HG02938 (cell line): ENCODE data around the gene ADAM19.

Experiments used
- ATAC-seq: cut with Tn5 transposase; IDR thresholded peaks from one replicate; pipeline ENCODE4 v1.9.1; 2021; ENCODE audit warnings: mild to moderate bottlenecking, moderate library complexity; ENCODE audit not compliant: unreplicated experiment

ADAM19 gene

DNA sequence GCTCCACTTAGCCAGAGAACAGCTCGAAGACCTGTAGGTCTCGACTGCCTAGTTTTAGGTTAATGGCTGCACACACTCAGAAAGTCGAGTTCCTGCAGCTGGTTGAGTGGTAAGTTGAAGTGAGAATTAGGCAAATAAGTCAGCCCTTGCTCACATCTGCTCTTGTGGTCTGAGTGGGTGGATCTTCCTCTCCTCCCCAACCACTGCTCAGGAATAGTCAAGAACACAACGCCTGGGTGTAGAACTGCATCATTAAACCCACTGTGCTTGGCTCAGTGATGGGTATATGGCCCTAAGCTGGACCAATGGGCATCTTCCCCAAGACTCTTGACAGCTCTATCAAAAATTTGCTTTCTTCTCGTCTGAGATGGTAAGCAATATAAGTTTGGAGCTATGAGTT is 20.9 kb upstream of the ADAM19 start:
- peak; percentile 73 for ATAC-seq

DNA sequence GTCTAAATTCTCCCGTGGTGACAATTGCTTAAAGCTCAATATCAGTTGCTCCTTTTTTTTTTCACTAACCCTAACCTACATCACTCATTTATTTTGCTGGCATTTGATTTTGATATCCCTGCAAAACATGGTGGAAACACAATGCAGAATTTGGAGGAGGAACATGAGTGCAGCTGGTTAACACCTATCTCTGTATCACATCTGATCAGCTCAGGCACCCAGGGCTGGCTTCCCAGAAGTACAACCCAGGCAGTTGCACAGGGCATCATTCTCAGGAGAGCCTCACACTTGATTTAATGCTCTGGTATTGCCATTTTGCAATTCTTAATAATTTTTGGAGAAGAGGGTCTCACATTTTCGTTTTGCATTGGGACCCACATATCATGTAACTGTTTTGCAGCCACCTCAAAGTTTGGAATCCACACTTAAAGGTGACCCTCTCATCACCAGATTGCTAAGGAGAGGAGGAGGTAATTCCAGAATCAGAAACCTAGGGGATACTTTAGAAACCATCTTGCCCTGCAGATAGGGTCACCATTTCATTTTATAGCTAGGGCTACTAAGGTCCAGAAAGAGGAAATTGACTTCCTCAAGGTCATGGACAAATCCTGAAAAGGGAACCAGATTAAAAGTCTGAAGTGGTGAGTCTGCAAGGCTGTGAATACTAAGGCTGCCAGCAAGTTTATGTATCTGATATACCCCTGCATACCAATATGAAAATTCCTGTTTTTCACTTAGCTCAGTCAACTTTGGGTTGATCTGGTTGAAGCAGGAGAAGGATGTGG is 19.3 kb upstream of the ADAM19 start:
- no peak for ATAC-seq

DNA sequence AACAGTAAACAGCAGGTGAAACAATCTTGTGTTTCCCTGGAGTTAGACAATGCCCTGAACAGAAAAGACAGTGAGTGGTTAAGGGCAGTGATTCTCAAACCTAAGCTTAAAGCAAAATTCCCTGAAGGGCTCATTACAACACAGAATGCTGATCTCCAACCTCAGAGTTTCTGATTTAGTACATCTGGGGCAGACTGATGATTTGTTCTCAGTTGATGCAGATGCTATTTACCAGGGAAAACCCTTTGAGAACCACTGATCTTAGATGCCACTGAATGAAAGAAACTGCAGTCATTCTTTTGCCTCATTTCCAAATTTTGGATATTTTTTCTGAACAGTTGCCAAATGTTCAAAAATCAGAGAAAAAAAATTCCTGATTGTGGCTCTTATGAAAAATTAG is 18.7 kb upstream of the ADAM19 start:
- ATAC-seq = no peak

DNA sequence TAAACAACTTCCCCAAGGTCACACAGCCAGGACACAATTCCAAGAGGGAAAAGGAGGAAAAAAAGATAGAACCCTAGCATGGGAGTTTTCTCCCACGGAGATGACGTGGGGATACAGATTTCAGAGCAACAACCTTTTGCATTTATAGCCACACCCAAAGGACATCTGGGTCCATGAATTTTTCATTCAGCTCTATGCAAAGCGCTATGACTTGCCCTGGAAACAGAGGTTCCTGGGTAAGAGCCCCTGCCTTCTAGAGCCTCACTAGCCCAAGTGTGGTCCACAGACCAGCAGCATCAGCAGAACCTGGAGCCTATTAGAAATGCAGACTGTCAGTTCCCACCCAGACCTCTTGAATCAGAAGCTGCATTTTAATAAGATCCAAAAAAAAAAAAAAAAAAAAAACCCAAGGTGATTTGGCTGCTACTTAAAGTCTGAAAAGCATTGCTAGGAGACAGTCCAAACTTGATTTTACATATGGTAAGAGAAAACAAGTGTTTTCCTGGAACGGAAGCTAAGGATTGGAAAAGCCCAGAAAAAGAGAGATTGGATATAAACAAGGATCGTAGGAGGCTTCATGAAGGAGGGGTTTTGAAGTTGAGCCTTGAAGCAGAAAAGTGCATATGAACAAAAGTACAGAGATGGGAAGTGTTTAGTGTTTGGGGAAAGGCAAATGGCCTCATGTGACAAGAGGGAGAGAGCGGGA is 17.6 kb upstream of the ADAM19 start:
- ATAC-seq = no peak

DNA sequence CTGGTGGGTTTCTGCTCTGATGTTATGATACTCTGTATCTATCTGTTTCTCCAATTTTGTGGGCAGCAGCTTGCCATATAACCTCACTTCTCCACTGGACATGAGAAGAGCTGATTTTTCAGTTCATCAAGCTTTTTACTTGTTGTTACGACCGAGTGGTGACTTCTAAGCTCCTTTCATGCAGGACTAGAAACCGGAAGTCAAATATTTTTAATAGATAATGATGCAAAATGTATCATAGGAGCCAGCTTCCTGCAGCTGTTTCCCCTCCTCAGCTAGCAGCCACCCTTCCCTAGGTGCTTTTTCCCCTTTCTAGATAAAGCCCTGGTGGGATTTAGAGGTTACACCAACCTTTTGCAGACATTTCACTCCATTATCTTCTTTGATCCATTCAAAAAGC is 17.0 kb upstream of the ADAM19 start:
- ATAC-seq = no peak

DNA sequence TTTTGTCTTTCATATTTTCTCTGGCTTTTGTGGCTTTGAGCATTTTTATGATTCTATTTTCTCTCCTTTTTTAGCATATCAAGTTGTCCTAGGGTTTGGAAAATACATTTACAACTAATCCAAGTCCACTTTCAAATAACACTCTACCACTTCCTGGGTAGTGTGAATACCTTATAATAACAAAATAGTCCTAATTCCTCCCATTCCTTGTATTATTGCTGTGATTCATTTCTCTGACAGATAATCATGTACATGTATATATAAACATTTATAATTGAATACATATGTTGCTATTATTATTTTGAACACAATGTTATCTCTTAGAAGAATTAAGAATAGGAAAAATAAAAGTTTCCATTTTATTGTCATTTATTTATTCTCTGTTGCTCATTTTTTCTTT is 14.9 kb upstream of the ADAM19 start:
- no peak for ATAC-seq

DNA sequence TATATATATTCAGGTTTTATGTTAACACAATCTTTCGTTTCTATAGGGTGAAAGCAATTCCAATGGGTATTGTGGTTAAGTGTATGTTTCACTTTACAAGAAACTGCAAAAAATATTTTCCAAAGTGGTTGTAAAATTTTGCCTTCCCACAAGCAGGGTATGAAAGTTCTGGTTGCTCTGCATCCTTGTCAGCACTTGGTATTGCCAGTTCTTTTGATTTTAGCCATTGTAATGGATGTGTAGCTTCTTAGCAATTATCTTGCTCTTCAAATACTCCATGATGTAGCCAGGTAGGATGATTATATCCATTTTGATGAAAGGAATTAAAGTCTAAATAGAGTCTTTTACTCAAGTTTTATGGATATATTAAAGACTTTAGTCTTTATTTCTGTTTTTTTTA is 9.1 kb upstream of the ADAM19 start:
- no peak for ATAC-seq

DNA sequence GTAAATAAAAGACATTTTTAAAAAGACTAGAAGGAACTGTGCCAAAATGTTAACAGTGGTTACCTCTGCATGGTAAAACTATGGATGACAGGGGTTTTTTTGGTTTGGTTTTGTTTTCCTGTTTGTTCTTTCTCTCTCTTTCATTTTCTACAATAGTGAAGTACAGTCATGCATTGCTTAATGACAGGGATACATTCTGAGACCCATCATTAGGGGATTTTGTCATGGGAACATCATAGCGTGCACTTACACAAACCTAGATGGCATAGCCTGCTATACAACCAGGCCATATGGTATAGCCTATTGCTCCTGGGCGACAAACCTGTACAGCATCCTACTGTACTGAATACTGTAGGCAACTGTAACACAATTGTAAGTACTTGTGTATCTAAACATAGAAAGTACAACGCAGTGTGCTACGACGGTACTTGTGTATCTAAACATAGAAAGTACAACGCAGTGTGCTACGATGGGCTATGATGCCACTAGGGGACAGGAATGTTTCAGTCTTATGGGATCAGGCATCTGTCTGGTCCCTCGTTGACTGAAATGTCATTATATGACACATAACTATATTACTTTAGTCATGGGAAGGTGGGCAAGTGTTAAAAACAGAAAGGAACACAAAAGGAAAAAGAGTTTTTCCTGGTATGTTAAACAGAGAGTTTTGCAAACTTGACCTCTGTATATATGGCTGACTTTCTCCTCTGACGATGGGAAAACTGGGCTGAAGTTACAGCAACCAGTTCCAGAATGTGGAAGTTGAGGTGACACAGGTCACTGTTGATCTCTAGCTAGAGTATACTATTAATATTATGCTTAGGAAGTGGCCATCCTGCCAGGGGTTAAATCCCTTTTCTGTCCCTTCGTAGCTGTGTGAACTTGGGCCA is 7.4 kb upstream of the ADAM19 start:
- ATAC-seq = no peak

DNA sequence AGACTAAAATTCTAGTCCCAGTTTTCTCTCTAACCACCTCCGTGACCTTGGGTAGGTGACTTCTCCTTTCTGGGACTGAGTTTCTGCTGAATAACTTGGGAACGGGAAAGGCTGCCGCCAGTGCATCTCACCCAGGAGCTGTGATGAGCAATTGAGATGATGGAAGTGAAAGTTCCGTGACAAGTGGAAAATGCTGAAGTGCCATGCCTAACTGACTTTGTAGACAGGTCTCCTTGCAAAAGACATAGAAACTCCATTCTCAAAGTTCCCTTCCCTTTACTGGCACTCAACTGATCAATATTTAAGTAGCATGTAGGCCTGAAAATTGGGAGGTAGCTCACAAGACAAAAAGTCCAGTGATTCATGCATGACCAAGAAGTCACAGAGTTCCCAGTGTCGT is 6.3 kb upstream of the ADAM19 start:
- ATAC-seq = no peak

DNA sequence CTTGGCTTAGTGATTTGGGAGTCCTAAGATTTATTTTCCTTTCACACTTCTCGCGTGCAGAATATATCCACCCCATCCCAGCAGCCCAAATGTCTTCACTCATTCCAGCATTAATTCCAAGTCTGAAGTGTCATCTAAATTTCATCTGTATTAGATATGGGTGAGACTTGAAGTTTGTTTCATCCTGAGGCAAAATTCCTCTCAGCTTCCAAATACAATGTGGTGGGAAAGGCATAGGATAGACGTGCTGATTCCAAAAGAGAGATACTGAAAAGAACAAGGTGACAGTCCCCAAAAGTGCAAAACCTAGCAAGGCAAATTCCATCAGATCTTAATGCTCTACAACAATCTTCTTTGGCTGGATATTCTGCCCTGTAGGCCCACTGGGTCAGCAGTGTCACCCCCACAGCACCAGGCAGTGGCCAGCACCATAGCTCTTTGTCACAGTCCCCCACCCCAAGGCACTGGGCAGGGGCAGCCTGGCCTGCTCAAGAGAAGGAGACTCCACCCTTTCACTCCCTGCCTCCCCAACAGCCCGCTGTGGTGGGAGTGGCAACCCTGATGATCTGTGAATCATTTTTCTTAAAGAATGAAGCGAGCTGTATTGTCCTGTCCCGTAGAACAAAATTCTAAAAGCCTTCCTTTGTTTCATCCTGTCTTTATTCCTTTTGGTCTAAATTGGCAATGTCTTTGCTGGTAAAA is 2.7 kb upstream of the ADAM19 start:
- ATAC-seq = no peak

DNA sequence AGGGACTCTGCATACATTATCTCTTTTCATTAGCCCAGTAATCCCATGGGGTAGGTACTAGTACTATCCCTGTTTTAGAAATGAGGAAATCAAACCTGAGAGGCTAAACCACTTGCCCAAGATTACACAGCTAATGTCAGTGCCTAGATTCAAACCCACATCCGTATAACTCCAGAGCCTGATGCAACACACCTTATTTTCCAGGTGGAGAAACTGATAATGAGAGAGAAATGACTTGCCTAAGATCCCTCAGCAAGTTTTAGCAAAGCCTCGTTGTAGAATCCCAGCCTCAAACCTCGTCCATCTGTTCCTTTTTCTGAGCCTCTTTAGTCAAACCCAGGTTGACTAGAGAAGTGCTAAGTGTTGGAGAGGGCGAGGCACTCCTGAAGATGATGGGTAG is 1.1 kb upstream of the ADAM19 start:
- no peak for ATAC-seq

DNA sequence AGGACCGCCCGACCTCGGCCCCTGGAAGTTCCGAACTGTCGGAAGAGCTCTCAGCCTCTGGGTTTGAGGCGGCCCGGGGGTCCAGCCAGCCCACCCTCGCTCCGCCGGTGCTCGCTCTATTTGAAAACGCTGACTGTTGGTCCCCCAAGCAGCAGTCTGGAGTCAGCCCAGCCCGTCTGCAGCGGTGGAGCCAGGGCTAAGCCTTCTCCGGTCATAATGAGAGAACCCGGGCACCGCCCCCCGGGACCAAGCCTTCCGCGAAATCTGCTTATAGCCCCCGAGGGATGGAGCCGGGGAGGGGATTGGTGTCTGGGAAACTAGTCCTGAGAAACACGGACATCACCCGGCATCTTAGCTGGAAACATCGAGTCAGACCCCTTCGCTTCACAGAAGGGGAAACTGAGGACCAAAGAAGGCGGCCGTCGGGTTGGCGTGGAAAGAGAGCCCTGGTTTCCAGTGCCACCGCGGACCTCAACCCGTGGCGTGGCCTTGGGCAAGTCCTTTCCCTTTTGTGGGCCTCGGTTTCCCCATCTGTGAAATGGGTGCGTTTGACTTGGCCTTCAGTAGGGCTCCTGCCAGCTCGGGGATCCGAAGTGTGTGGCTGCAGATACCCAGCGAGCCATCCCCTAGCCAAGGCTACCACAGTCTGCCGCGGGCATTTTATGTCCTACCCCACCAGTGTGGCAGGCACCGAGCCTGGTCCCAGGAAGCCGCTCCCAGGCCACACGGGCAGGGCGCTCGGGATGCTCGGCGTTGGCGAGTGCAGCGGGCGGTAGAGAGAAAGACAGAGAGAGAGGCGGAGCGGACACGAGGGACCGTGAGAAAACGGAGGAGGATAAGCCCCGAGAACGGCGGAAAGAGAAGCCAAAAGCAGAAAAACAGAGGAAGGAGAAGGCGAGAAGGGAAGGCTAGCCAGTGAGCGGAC is 857 bp downstream of the ADAM19 start:
- ATAC-seq = no peak

DNA sequence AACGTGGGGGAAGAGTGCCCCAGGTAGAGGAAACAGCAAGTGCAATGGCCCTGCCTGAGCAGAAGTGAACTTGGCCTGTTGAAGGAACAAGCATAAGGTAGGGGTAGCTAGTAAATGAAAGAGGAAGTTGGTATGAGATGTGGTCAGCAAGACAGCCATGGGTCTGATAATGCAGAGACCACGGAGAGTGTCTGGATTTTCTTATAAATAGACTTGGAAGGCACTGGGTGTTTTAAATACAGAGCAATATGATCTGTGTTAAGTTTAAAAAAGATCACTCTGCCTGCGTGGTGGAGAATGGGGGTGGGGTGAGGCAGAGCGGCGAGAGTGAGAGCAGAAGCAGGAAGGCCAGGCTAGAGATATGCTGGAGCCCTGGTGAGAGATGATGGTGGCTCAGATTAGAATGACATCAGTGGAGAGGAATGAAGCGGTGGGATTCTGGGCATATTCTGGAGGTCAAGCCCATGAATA is 4.2 kb downstream of the ADAM19 start:
- ATAC-seq = peak; percentile 81

DNA sequence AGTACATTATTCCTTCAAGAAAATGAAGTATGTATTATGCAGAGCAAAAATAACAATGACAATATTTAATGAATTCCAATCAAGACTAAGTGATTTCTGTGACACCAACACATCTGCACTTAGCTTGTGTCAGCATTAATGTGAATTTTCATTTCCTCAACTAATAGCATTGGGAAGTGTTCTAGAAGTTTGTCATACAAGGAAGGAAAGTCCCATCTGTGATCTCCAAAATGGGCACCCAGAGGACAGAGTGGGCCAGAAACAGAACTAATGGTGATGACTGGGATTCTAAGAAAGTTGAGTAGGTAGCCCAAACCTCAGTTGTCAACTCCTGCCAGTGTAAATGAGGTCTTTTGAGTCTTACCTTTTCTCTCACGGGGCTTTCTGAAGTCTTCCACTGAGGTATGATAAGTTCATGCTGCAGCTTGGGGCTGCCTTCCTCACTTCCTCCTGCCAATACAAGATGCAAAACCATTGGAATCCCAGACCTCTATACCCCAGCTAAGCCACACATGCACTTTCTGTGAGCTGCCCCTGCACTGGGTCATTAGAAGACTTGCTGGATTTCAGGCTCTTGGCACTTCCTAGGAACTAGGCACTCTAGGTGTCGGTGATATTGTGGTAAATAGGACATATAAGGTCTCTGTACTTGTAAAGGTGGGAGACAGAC is 4.9 kb downstream of the ADAM19 start:
- no peak for ATAC-seq

DNA sequence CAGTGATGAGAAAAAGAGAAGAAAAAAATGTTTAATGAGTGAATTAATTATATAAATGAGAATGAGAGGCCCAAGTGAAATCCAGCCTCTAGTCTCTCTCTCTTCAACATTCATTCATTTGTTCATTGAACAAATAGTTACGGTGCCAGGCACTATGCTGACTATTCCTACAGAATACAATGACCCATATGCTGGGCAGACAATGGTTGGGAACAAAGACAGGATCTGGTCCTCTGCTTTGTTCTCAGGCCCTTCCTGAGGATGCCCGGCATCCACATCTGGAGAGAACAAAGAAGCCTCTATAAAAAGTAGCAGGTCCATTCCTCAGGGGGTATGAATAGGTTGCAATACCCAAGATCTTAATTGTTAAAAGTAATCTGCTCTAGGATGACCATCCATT is 6.9 kb downstream of the ADAM19 start:
- no peak for ATAC-seq

DNA sequence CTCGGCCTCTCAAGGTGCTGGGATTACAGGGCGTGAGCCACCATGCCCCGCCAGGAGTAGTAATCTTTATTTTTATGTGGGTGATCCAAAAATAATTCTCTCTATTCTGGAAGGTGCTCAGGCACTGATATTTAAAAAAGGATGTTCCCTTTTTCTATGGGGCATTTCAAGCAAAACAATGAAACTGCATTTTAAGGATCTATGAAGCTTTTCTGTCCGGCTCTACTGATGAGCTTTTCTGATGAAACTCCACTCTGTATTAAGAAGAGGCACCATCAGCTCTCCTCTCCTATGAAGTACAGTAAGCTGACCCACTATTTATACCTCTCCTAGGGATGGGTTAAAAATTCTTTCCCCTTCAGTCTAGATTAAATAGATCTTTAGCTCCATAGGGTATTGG is 7.4 kb downstream of the ADAM19 start:
- no peak for ATAC-seq

DNA sequence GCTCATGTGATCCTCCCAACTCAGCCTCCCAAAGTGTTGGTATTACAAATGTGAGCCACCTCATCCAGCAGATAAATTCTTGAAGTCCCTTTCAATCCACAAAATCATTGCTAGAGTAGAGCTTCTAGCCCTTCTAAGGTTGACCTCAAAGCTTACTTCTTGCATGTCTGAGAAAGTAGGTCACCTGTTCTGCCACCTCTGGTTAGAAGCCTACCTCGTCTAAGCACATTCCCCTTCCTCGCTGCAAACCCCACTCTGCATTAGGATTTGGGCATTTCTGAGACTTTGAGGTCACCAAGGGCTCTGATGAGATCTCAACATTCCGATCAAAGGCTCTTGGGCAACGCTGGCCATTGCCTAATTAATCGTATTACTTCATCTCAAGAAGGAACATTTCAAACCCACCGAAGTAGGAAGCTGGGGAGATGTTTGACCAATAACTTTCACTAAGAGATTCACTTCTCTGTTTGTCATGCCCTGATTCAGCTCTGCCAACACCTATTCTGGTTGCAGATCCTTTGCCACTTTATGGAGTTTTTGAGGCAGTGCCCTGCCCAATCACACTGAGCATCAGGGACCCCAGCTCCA is 8.6 kb downstream of the ADAM19 start:
- no peak for ATAC-seq

DNA sequence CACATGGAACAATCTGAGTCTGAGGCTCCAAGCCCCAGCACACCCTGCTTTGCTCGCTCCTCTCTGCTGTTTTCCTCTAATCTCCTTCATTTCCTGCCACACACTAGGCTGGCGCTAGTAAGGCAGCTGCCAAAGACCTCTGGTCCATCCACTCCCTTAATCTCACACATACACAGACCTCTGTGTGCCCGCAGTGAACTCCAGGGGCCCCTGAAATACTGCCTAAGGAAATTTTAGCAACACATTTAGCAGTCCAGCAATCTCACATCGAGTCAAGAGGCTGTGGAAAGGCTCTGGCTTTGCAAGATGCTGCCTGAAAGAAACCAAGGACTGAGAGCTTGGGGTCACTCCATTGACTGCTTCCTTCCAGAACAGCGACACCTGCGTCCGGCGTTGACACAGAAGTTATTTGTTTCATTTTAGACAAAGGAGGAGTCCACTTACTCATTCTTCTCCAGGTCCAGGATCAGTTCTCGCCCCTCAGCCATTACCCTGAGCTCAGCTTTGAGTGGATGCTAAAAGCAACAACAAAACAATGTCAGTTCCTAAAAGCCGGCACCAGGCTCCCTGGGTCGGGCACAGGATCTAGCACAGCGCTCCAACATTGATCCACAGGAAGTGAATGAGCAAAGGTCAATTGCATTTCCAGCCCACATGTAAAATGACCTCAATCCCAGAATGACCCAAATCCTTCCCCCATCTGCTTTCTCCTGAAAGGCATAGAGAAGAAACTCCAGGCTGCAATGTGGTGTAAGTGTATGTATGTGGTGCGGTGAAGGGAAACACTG is 11.5 kb downstream of the ADAM19 start:
- ATAC-seq = no peak
